Loucy (cell line): Measurements from ENCODE around the gene HIP1.

Experiments used
- CTCF ChIP-seq: fragments of 200-600 bp; sonication (generic); conservative IDR thresholded peaks from 2 replicates; pipeline ENCODE4 v1.5.1; 2014; ENCODE audit warnings: mild to moderate bottlenecking, antibody characterized with exemption, low read length
- EZH2phosphoT487 ChIP-seq: fragments of 200-600 bp; IDR thresholded peaks from 2 replicates; pipeline ENCODE4 v1.6.1; 2018; ENCODE audit warnings: antibody characterized with exemption, mild to moderate bottlenecking, moderate library complexity, borderline replicate concordance

- no peak for TF ChIP-seq CTCF
- no peak for TF ChIP-seq EZH2phosphoT487
Observed at GRCh38 chr7:75757860-75758259, 19.1 kb upstream of the HIP1 start.
